NCI-H146 treated with DMSO at 0.1 percent for 48 hours (cell line): ENCODE data around the gene NOS3.
"Not testable (repeated sequence)": the region's sequence is repeated elsewhere in the genome, so short reads cannot be mapped to it uniquely, and the experiment has no call there.

ENCODE experiments used
- DNase-seq: peaks from one replicate; lab custom pipeline; 2025; ENCODE audit not compliant: unreplicated experiment; lab: John Stamatoyannopoulos, UW

Gene NOS3

DNA sequence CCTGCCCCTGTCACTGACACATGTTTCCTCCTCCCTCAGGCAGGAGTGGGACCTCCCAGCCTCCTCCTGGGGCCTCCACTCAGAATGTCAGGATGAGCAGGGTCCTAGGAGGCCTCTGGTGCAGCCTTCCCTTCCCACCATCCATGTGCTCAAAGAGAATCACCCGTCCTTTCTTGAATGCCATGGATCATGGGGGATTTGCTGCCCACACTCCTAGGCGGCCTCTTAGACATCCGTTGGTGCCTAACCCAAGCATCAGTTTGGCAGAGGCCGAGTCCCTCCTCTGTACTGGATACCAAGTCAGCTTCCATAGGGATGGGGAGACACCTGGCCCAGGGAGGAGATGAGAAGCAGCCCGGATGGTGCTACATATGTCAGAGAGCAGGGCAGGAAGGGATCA, 7.0 kb downstream of the NOS3 start:
- DNase-seq = no peak

- no peak for DNase-seq
These were observed 7.5 kb downstream of the NOS3 start for GRCh38 chr7:150998341-150998740.

DNA sequence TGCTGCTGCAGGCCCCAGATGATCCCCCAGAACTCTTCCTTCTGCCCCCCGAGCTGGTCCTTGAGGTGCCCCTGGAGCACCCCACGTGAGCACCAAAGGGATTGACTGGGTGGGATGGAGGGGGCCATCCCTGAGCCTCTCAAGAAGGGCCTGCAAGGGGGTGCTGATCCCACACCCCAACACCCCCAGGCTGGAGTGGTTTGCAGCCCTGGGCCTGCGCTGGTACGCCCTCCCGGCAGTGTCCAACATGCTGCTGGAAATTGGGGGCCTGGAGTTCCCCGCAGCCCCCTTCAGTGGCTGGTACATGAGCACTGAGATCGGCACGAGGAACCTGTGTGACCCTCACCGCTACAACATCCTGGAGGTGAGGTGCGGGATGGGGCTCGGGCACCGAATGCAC, 8.2 kb downstream of the NOS3 start:
- no peak for DNase-seq

DNA sequence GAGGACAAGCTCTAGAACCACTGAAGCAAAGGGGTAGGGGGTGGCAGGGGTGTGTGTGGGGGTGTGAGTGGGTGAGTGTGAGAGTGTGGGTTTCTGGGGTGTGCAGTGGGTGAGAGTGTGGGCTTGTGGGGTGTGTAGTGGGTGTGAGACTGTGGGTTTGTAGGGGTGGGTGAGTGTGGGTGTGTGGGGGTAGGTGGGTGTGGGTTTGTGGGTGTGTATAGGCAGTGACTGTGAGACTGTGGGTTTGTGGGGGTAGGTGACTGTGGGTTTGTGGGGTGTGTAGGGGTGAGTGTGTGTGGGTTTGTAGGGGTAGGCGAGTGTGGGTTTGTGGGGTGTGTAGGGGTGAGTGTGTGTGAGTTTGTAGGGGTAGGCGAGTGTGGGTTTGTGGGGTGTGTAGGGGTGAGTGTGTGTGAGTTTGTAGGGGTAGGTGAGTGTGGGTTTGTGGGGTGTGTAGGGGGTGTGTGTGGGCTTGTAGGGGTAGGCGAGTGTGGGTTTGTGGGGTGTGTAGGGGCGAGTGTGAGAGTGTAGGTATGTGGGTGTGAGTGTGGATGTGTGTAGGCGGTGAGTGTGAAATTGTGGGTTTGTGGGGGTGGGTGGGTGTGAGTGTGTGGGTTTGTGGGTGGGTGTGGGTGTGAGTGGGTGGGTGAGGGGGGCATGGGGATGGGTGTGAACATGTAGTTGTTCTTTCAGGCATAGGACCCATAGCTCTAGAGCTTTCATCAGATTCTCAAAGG, 8.8 kb downstream of the NOS3 start:
- DNase-seq = no peak

- no peak for DNase-seq
These were observed 10.2 kb downstream of the NOS3 start for GRCh38 chr7:151000897-151001495.

- DNase-seq = no peak
These were observed 10.7 kb downstream of the NOS3 start for GRCh38 chr7:151001546-151001945.

DNA sequence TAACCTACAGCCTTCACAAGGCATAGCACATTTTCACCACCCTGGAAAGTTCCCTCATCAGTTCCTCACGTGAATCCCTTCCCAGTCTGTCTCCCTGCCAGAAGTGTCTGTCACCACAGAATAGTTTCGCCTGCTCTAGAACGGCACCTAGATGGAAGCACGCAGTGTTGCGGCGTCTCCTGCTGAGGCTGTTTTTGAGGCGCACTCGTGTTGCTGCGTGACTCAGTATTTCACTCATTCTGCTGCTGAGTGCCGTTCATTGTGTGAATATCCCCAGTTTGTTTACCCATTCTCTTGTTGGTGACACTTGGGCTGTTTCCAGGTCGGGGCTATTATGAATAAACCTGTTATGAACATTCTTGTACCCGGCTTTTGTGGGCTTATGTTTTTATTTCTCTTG, 12.8 kb downstream of the NOS3 start:
- DNase-seq = no peak

GRCh38 chr7:151005566-151005965, 14.7 kb downstream of the NOS3 start:
- DNase-seq = no peak

DNA sequence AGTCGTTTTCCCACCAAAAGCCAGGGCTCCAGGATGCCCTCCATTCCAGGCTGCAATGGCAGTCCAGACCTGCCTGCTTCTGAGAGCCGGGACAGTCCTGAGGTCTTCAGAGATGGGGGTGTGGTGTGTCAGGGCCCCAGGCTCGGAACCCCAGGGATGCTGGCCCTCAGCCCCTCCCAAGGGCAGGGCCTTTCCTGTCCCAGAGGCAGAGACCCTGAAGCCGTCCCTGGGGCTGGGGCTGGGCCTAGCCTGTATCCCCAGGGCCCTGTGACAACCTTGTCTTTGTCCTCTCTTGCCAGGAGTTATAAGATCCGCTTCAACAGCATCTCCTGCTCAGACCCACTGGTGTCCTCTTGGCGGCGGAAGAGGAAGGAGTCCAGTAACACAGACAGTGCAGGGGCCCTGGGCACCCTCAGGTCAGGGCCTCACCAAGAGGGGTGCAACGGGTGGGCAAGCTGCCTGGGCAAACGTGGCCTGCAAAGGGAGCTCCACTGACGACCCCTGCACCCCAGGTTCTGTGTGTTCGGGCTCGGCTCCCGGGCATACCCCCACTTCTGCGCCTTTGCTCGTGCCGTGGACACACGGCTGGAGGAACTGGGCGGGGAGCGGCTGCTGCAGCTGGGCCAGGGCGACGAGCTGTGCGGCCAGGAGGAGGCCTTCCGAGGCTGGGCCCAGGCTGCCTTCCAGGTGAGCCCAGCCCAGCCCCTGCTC, 15.9 kb downstream of the NOS3 start:
- no peak for DNase-seq

- no peak for DNase-seq
These were observed 16.7 kb downstream of the NOS3 start for GRCh38 chr7:151007469-151007898.

GRCh38 chr7:151008143-151008510, 17.3 kb downstream of the NOS3 start:
- DNase-seq = no peak

DNA sequence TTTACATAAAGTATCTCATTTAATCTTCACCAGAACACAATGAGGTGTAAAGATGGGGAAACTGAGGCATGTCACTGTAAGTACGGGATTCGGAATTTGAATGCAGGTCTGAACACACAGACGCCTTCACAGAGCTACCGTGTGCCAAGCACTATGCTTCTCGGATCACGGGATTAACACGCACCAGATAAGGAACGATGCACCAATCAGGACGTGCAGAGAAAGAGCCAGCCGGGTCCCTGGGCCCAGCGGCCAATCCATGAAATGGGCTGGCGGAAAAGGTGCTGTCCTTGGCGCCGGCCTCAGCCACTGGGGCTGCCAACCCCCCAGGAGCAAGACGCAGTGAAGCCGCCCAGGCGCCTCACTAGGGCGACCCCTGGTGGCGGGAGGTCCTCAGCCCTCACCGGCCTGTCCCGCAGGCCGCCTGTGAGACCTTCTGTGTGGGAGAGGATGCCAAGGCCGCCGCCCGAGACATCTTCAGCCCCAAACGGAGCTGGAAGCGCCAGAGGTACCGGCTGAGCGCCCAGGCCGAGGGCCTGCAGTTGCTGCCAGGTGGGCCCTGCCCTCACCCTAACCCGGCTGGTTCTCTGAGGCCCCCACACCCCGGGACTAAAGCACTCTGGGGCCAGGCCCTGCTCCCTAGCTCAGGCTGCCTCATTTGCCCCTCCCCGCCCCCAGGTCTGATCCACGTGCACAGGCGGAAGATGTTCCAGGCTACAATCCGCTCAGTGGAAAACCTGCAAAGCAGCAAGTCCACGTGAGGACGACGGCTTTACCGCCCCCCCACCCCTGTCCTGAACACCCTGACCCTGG, 17.9 kb downstream of the NOS3 start:
- no peak for DNase-seq

DNA sequence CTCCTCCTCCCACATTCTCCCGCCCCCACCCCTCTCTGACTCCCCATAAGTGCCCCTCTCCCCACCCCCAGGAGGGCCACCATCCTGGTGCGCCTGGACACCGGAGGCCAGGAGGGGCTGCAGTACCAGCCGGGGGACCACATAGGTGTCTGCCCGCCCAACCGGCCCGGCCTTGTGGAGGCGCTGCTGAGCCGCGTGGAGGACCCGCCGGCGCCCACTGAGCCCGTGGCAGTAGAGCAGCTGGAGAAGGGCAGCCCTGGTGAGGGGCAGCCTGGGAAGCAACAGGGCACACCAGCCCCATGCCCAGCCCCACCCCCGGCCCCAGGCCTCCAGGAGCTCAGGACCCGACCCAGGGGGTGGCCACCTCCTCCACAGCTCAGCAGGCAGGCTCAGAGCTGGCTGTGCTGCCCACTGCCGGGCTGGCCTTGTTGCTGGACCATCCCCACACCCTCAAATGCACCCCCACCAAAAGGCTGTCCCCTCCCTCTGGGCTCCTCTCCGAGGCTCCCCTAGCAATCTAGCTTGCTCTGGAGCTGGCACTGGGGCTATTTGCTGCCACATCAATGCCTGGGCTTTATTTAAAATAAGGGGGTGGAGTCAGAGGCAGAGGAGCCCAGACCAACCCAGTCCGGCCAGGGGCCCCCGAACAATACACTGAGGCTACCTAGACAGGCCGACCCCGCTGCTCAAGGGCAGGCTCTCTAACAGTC, 18.7 kb downstream of the NOS3 start:
- DNase-seq = no peak

DNA sequence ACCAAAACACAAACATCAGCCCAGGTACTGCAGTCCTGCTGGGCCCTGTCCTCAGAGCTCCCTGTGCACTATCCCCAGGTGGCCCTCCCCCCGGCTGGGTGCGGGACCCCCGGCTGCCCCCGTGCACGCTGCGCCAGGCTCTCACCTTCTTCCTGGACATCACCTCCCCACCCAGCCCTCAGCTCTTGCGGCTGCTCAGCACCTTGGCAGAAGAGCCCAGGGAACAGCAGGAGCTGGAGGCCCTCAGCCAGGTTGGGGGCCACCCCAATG, 19.2 kb downstream of the NOS3 start:
- DNase-seq = no peak

GRCh38 chr7:151010307-151011096, 19.7 kb downstream of the NOS3 start:
- DNase-seq = no peak

DNA sequence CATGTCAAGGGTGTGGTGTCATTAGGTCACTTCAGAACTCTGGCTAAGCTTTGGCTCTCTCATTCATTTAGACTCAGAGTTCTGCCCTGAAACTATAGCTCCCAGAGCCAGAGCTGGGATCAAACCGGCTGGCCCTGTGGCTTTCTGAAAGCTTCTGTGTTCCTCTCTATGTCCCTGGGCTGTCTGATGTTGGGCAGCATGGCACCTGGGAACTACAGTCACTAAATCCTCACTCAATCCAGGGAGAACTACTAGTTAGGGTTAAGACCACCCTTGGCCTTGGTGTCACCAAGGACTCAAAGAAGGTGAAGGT, 20.2 kb downstream of the NOS3 start:
- DNase-seq = no peak

DNA sequence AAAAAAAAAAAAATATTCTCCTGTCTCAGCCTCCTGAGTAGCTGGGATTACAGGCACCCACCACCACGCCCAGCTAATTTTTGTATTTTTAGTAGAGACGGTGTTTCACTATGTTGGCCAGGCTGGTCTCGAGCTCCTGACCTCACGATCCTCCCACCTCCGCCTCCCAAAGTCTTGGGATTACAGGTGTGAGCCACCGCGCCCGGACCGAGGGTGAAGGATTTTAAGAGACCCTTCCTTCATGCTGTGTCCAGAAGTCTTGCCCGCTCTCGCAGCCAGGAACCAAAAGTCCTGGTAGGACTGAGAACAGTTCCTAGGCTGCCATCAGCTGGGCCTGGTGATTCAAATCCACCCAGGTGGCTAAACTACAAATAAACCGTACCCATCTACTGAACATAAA, 20.8 kb downstream of the NOS3 start:
- not testable (repeated sequence) for DNase-seq

GRCh38 chr7:151012031-151012692, 21.3 kb downstream of the NOS3 start:
- DNase-seq = no peak

DNA sequence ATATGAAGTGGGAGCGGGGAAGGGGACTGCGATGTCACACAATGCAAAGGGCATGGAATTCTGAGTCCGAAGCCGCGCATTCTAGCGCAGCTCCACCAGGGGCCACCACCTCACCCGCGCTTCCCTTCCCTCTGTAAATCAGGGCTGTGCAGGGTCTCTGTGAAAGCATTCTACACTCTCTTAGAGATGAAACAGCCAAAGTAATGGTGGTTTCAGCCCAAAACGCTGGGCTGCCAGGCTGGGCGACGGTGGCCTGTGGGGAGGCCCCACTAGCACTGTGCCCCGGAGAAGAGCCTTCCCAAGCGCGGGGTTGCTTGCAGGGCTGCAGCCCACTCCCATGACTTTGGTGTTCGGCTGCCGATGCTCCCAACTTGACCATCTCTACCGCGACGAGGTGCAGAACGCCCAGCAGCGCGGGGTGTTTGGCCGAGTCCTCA, 22.1 kb downstream of the NOS3 start:
- DNase-seq = no peak

DNA sequence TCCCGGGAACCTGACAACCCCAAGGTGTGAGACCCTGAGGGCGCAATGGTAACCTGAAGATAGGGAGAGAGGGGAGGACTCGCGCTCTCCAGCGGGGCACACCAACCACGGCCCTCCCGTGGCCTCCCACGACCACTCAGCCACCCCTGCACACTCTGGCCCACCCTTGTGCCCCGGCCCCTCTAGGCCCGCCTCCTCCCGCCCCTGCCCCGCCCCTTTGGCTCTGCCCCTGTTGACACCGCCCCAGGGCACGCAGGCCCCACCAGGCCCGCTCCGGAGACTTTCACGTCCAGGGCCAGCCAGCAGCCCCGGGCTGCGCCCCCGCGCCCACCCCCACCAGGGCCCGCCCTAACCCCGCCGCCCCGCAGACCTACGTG, 22.5 kb downstream of the NOS3 start:
- no peak for DNase-seq
